RKO (cell line): Measurements from ENCODE around the gene FOXL1.

Source experiments
- DNase-seq: peaks from one replicate; pipeline ENCODE4 v3.0.0-alpha.2; 2016; ENCODE audit warnings: low spot score

Gene FOXL1

DNA sequence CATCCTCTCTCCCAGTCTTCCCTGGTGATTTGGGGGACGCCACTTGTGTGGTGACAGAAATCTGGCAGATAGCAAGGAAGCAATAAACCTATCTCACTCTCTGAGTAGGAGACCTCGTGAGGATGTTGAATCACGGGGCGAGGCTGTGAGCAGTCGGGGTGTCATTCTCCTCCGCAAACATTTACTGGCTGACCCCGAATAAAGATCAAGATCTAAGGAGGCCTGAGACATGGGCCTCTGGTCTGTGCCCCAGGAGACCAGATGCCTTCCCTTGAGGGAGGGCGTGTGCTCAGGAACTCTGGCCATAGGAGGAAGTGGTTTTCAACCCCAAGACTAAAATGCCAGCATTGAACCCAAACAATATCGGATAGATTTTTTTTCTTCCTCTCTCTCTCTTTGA lies 53.1 kb downstream of the FOXL1 start:
- no peak for DNase-seq
